ENCODE data around the gene COX7A2L. TPM values are rescaled to one million over a fixed set of nuclear protein-coding genes. Genes with fewer than 3 reads are reported as not detected.

The COX7A2L gene
- total and polyA plus RNA-seq, 10 of the 15 experiments (the other 5 are each of a cell fraction or from before 2014, with no cell fraction given), result 134 to 532 (median 222) TPM

DNA sequence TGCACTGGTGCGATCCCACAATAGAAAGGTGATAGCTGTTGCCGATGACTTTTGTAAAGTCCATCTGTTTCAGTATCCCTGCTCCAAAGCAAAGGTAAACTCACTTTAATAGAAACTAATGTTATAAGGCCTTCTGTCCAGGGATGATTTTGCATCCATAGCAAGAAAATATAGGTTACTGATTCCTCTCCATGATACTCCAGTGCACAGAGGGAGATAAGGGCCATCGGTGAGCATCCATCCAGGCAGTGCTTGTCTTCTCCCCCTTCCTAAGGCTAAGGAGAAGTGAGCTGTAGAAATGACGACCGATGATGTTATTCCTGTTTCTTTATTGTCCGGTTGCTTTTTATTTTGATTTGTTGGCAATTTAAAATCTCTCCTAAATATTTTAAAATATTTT lies 32.1 kb downstream of the COX7A2L start:
- Histone ChIP-seq H2AFZ (ENCODE audit: control insufficient read depth, low read depth, low read length) (no peak overlapping the region), H3K4me2 (ENCODE audit: control insufficient read depth, insufficient read depth) (no peak overlapping the region), H3K36me3 (ENCODE audit: control insufficient read depth in 2 of 2, insufficient read depth in 2 of 2, low read length in 1 of 2) (peaks cover 4 to 21% of the 10 kb centered on the region in 2 experiments), H3K79me2 (ENCODE audit: control insufficient read depth, insufficient read depth, low read length) (no peaks in the 10 kb centered on the region), H4K20me1 (ENCODE audit: control insufficient read depth, insufficient read depth) (no peaks in the 10 kb centered on the region), H3K9ac (ENCODE audit: control insufficient read depth, insufficient read depth, low read length) (no peak overlapping the region), H3K4me1 (ENCODE audit: control insufficient read depth, insufficient read depth, low read length) (no peaks in the 10 kb centered on the region), H3K27ac (ENCODE audit: control insufficient read depth, insufficient read depth) (no peak overlapping the region), H3K9me3 (replicated peaks; ENCODE audit: control insufficient read depth, insufficient read depth, low read length) (no peaks in the 10 kb centered on the region), H3K27me3 (replicated peaks in 1 of 2; ENCODE audit: control insufficient read depth in 2 of 2, insufficient read depth in 2 of 2, low read length in 1 of 2) (no peaks in the 10 kb centered on the region), H3K4me3 (no peak overlapping the region)
- POLR2A ChIA-PET, result interaction anchor here (0.5 to 1.2 kb wide), 4 partner anchors 9 to 246 kb away, joined by 3 to 4 read pairs (median 3); no protein-coding TSS in a partner anchor
- SMC1A ChIA-PET (ENCODE audit: uncharacterized antibody, unreplicated experiment), result interaction anchor here (0.6 to 5.6 kb wide), 21 partner anchors 9 to 457 kb away, joined by 3 to 48 read pairs (median 4); no protein-coding TSS in a partner anchor
- TF ChIP-seq, protein P1, sequence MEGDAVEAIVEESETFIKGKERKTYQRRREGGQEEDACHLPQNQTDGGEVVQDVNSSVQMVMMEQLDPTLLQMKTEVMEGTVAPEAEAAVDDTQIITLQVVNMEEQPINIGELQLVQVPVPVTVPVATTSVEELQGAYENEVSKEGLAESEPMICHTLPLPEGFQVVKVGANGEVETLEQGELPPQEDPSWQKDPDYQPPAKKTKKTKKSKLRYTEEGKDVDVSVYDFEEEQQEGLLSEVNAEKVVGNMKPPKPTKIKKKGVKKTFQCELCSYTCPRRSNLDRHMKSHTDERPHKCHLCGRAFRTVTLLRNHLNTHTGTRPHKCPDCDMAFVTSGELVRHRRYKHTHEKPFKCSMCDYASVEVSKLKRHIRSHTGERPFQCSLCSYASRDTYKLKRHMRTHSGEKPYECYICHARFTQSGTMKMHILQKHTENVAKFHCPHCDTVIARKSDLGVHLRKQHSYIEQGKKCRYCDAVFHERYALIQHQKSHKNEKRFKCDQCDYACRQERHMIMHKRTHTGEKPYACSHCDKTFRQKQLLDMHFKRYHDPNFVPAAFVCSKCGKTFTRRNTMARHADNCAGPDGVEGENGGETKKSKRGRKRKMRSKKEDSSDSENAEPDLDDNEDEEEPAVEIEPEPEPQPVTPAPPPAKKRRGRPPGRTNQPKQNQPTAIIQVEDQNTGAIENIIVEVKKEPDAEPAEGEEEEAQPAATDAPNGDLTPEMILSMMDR (IDR thresholded peaks at IDR 0.05 in 2 of 3, conservative IDR thresholded peaks at IDR 0.05 in 1 of 3; ENCODE audit: control insufficient read depth in 2 of 3, extremely low read depth in 1 of 3, insufficient read depth in 1 of 3, low read depth in 3 of 3, low read length in 3 of 3), result no peak
- TF ChIP-seq ZZZ3 (IDR thresholded peaks at IDR 0.05; ENCODE audit: control insufficient read depth, insufficient read length, low read depth), result no peak
- TF ChIP-seq KAT2A (conservative IDR thresholded peaks at IDR 0.05; ENCODE audit: control insufficient read depth, low read depth, low read length), result no peak
- ATAC-seq (no peak), FAIRE-seq (no peak), DNase-seq (ENCODE audit: low read depth, low spot score) (no peak)
- 98% methylated on average over 6 of the region's 6 CpGs for WGBS (ENCODE audit: insufficient coverage, insufficient replicate concordance, low lambda C conversion rate, missing lambda C conversion rate)
- CTCF ChIA-PET, result interaction anchor here (0.8 to 4.9 kb wide), 26 partner anchors 12 to 461 kb away, joined by 3 to 89 read pairs (median 6); no protein-coding TSS in a partner anchor
- intact Hi-C loops (cut with micrococcal nuclease; ENCODE audit: unreplicated experiment) (loop anchor here (1.0 to 10.0 kb wide), 2 partner anchors 233 to 484 kb away; no protein-coding TSS in a partner anchor), in situ Hi-C loops (cut with MboI) (loop anchor here (5.0 kb wide), 1 partner anchor 232 kb away; no protein-coding TSS in a partner anchor)
- RAD21 ChIA-PET (ENCODE audit: unreplicated experiment), result interaction anchor here (0.7 to 3.9 kb wide), 12 partner anchors 91 to 459 kb away, joined by 3 to 39 read pairs (median 4); no protein-coding TSS in a partner anchor
- no TSS peak for BruUV-seq (replicated peaks)

Data from GM12878 (cell line).